H7 (cell line): ENCODE data around the gene LBP. TPM values are rescaled to one million over a fixed set of nuclear protein-coding genes. Genes with fewer than 3 reads are reported as not detected.

ENCODE experiments used
- DNase-seq: peaks from one replicate; pipeline ENCODE4 v3.0.0; 2012
- H3K27me3 ChIP-seq: 2 replicates; pipeline ENCODE4 v1.6.0; 2011; ENCODE audit warnings: mild to moderate bottlenecking, low read length; ENCODE audit not compliant: control insufficient read depth, insufficient read depth
- H3K36me3 ChIP-seq: replicated peaks from 2 replicates; pipeline ENCODE4 v1.5.1; 2011; ENCODE audit warnings: low read length; ENCODE audit not compliant: control insufficient read depth, insufficient read depth
- H3K4me3 ChIP-seq: 2 replicates; pipeline ENCODE4 v1.5.1; 2011; ENCODE audit warnings: low read depth, mild to moderate bottlenecking, control low read depth, low read length, moderate library complexity; ENCODE audit not compliant: insufficient read depth
- total RNA-seq: library from RNA; depleted of rRNA; stranded (reverse); fragments of >200 nt; shearing (Covaris generic); gene quantifications from 2 replicates; pipeline ENCODE4 v1.2.3, GENCODE V29; 2014; rRNA removed

Gene LBP, protein sequence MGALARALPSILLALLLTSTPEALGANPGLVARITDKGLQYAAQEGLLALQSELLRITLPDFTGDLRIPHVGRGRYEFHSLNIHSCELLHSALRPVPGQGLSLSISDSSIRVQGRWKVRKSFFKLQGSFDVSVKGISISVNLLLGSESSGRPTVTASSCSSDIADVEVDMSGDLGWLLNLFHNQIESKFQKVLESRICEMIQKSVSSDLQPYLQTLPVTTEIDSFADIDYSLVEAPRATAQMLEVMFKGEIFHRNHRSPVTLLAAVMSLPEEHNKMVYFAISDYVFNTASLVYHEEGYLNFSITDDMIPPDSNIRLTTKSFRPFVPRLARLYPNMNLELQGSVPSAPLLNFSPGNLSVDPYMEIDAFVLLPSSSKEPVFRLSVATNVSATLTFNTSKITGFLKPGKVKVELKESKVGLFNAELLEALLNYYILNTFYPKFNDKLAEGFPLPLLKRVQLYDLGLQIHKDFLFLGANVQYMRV
- total RNA-seq = 0.21 and 0.33 TPM in 2 replicates

DNA sequence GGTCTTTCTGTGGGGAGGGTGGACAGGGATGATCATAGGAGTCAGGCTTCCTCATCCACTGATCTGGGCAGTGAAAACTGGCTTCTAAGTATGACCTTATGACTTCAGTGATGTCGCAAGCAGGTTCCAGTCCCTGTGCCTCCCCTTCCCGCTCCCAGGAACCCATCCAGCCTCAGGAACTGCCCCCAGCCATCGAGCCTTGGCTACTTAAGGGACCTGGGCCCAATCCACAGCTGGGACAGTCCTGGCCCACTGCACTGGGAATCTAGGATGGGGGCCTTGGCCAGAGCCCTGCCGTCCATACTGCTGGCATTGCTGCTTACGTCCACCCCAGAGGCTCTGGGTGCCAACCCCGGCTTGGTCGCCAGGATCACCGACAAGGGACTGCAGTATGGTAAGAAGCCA lies at the start of gene LBP:
TSS of gene LBP (plus strand) at position 236 of the 405 bp plus-strand sequence. CDS start at position 271, 35 bp downstream.
- H3K27me3 ChIP-seq = no peaks in the 10 kb centered on the region
- no peak within 1 kb of the TSS for H3K4me3 ChIP-seq
- no peaks in the 10 kb centered on the region for H3K36me3 ChIP-seq
- DNase-seq = no peak

DNA sequence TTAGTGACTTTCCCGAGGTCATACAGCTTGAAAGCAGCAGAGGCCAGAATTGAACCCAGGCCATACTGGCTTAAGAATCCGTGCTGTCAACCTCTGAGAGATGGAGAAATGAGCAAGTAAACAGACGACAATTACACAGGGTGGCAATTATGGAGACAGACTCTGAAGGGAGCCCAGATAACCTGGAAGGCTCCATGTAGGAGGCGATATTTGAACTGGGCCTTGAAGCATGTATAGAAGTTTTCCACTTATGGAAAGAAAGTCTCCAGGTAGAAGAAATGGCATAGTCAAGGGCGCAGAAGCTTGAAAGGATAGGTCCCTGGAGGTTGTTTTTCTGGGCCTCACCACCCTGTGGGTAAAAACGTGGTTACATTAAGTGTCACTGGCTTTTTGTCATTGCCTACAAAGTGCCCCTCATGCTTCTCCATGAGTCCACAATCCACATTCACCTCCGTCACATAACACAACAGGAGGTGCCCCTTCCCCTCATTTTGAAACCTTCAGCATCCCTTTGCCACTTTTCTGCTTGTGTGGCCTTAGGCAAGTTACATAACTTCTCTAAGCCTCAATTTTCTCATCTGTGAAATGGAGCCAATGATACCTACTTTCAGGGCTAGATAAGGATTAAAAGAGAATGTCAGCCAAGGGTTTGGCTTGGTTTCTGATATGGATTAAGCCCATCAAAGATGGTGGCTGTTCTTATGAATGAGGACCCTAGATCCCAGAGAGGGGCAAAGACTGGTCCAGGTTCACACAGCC lies 48.2 kb upstream of the LBP start:
- no peaks in the 10 kb centered on the region for H3K27me3 ChIP-seq
- no peak for DNase-seq
- no peaks in the 10 kb centered on the region for H3K36me3 ChIP-seq
- no peak overlapping the region for H3K4me3 ChIP-seq

DNA sequence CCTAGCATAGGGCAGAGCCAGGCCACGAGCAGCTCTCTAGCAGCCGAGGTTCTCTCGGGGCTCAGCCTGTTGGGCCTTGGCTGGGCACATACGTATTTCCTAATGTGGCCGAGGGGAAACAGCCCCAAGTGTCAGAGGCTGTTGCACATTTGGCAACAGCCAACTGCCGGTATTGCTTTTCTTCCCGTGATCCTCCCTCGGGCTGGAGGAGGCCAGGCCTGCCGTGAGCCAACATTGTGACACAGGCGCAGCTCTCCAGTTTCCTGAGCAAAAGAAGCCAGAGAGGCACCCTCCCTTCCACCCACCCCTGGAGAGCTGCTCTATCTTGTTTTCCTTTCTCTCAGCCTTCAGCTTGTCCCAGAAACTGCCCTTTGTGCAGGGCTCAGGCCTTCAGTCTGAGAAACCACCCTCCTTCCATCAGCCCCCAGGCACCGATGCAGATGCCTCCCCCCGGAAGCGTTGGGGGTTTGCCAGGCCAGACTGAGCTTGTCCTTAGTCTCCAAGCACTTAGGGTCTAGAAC lies 47.5 kb upstream of the LBP start:
- DNase-seq = no peak
- no peaks in the 10 kb centered on the region for H3K27me3 ChIP-seq
- H3K4me3 ChIP-seq = no peak overlapping the region
- no peaks in the 10 kb centered on the region for H3K36me3 ChIP-seq

DNA sequence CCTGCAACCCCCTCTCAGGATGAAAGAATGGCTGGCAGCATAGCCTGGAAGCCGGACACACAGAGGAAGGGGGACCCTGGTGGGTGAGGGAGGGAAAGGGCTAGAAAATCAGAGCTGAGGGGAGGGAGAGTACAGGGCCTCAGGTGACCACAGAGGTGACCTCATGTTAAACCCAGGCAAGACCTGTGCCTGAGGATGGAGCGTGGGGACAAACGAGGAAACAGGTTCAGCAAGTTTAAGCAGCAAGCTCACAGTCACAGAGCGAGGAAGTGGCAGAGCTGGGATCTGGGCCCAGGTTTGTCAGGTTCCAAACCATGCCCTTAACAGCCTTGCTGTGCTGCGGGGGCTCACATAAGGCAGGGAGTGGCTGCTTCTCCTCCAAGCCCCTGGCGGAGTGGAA lies 46.3 kb upstream of the LBP start:
- H3K4me3 ChIP-seq = no peak overlapping the region
- DNase-seq = peak; percentile 48
- no peaks in the 10 kb centered on the region for H3K36me3 ChIP-seq
- no peaks in the 10 kb centered on the region for H3K27me3 ChIP-seq

DNA sequence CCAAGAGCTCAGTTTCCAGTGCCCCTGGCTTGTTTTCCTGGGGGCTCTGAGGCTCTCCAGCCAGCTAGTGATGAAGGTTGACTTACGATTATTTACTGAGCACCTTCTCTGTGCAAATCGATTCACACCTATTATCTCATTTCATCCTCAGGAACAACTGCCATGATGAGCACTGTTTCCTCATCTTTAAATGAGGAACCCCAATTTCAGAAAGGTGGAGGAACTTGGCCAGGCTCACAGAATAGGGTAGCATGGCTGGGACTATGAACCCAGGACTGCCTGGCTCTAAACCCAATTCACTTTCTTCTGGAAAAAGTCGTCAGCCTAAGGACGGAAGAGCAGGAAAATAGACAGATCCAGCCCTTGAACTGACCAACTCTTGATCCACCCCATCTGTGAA lies 45.8 kb upstream of the LBP start:
- Histone ChIP-seq H3K36me3 (no peaks in the 10 kb centered on the region), H3K4me3 (no peak overlapping the region), H3K27me3 (no peaks in the 10 kb centered on the region)
- no peak for DNase-seq

DNA sequence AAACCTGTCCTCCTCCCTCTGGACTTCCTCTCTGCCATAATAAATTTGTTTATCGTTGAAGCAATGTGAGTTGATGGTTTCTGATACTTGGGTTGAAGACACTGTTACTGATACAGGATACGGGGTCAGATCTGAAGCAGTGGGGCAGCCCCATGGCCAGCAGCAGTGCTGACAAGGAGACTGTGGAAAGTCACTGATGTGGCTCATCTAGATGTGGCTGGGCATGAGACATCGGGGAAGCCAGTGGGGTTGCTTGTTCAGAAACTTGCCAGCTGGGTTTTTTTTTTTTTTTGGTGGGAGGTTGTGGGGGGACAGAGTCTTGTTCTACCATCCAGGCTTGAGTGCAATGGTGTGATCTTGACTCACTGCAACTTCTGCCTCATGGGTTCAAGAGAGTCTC lies 45.0 kb upstream of the LBP start:
- Histone ChIP-seq H3K27me3 (no peaks in the 10 kb centered on the region), H3K4me3 (no peak overlapping the region), H3K36me3 (no peaks in the 10 kb centered on the region)
- DNase-seq = no peak

DNA sequence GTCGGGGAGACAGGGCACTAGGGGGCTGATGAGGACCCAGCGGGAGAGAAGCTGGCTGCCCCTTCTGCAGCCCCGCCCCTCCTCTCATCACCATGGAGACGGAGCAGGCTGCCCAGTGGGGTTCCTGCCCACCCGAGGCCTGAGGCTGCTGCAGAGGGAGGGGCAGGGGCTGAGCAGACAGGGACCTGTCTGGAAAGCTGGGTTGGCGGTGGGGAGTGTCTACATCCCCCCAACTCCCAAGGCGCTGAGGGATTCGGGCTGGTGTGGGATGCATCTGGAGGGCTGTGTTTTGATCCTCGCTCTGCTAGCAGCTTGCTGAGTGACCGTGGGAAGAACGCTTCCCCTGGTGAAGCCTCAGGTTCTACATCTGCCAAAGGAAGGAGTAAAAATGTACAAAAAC lies 43.5 kb upstream of the LBP start:
- no peaks in the 10 kb centered on the region for H3K36me3 ChIP-seq
- no peak overlapping the region for H3K4me3 ChIP-seq
- peak; percentile 74 for DNase-seq
- no peaks in the 10 kb centered on the region for H3K27me3 ChIP-seq

DNA sequence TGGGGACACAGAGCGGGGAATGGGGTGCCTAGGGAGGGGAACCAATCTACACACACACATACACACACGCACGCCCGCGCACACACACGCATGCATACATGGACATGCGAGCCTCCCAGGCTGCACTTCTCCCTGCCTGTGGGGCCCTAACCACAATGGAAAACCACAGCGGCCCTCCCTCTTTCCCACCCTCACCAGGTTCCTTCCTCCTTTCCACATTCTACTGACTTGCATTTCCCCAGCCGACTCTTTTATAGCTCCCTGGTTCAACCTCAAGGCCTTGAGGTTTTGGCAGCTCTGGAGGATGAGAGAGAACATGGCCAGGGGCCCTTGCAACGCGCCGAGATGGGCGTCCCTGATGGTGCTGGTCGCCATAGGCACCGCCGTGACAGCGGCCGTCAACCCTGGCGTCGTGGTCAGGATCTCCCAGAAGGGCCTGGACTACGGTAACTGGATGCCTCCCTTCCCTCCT lies 42.3 kb upstream of the LBP start, which contains the start of gene BPI:
TSS of gene BPI (plus strand) at position 249 of the 472 bp plus-strand sequence. CDS start at position 317, 68 bp downstream.
- Histone ChIP-seq H3K4me3 (no peak within 1 kb of the TSS), H3K27me3 (no peaks in the 10 kb centered on the region), H3K36me3 (no peaks in the 10 kb centered on the region)
- DNase-seq = no peak

DNA sequence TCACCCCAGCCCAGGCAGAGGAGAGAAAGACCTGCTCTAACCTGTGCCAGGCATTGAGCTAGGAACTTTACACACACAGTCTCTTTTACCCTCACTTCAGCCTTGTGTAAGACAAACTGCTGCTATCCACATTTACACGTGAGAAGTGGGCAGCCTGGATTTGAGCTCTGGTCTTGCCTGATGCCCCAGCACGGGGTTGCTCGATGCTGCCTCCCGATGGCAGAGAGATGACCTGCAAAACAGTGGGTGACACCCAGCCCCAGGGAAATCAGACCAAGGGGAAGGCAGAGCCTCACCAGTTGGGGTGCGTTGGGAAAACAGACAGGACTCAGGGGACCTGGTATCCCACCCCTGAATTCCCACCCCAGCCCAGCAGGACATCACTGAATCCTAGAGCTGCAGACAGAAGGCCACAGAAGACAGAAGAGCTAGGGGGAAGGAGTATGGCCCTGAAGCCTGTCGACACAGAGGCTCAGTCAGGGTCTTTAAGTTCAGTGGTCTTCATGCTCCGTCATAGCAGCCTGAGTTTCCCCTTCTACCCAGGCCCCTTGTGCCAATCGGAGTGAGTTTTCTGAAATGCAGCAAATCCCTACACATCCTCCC lies 41.3 kb upstream of the LBP start:
- peak; percentile 84 for DNase-seq

DNA sequence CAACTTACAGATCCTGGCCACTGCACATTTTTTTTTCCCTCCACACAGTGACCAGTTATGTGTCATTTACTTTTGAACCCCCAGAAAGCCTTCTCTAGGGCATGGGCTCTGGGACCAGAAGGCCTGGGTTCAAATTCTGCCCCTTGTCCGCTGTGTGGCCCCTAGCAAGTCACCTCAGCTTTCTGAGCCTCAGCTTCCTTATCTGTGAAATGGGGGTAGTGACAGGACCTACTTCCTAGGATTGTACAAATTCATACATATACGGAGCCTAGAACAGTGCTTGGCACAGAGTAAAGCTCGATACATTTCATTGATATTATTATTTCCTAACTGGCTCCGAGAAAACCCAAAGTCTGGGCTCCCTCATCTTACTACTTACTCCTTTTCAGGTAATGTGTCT lies 40.7 kb upstream of the LBP start:
- DNase-seq = no peak
- Histone ChIP-seq H3K36me3 (no peaks in the 10 kb centered on the region), H3K4me3 (no peak overlapping the region), H3K27me3 (no peaks in the 10 kb centered on the region)

More for the DNA sequence above, 41.3 kb upstream of the LBP start:
- Histone ChIP-seq H3K4me3 (no peak overlapping the region), H3K27me3 (no peaks in the 10 kb centered on the region), H3K36me3 (no peaks in the 10 kb centered on the region)

DNA sequence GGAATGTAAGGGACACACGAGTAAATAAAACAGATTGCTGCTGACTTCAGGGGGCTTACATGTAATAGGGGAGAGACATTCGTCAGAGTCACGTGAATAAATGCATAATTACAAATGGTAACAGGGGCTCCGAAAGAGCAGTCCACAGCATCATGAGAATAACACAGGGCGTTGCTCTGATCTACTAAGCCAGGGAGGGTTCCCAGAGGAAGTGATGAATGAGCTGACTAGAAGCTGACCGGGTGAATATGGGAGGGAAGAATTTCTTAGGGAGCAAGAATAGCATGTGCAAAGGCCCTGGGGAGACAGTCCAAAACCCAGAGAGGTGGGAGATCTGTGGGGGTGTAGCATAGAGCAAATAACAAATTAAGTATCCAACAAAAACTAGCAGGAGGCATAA lies 39.9 kb upstream of the LBP start:
- H3K36me3 ChIP-seq = no peaks in the 10 kb centered on the region
- no peak for DNase-seq
- no peak overlapping the region for H3K4me3 ChIP-seq
- H3K27me3 ChIP-seq = no peaks in the 10 kb centered on the region

DNA sequence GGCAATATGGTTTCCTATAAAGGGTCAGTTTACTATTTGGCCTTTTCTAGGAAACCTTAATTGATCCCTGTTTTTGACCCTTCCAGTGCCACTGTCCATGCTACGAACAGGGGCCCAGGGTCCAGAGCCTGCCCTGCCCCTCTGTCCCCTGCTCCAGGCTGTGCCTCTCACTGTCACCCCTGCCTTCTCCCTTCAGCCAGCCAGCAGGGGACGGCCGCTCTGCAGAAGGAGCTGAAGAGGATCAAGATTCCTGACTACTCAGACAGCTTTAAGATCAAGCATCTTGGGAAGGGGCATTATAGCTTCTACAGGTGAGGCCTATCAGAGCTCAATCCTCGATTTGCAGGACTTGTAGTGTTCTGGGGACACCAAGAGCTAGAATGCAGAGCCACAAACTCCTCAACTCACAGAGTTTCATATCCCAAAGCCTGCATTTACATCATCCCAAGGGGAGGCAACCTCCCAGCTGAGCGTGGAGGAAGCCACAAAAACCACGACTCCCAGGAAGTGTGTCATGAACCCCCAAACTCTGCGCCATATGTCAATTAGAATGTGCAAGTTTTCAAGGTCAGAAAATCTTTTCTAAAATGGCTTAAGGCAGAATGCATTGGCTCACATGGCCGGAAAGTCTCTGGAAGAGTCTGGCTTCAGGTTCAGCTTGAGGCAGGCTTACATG lies 38.8 kb upstream of the LBP start:
- Histone ChIP-seq H3K27me3 (no peaks in the 10 kb centered on the region), H3K36me3 (no peaks in the 10 kb centered on the region), H3K4me3 (no peak overlapping the region)
- DNase-seq = no peak

DNA sequence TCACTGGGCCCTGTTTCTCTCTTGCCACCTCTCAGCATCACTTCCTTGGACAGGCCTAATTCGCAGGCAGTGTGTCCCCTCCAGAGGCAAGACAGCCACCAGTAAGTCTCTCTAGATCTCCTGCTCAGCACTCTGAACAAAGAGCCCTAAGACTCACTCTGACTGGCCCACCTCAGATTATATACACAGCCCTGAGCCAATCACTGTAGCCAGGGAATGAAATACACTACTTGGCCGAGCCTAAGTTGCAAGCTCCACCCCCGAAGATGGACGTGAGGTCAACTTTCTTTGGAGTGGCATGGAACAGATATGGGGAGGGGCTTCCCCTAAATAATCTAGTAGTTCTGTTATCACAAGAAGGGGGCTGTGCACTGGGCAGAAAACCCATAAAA lies 38.2 kb upstream of the LBP start:
- no peaks in the 10 kb centered on the region for H3K36me3 ChIP-seq
- H3K27me3 ChIP-seq = no peaks in the 10 kb centered on the region
- H3K4me3 ChIP-seq = no peak overlapping the region
- peak; percentile 53 for DNase-seq

DNA sequence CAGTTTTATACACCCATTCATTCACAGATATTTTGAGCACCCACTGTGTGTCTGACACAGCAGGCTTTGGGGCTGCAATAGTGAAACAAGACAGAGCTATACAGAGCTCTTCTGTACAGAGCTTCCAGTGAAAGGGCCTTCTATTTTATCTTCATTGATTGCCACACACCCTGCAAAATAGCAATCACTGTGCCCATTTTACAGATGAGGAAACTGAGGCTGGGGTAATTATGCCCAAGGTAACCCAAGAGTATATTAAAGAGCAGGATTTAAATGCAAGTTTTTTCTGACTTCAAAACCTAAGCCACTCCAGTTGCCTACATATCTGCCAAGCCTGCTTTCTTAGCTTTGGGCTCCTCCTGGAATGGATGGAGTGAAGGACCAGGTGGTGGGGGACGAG lies 37.8 kb upstream of the LBP start:
- no peaks in the 10 kb centered on the region for H3K36me3 ChIP-seq
- no peak for DNase-seq
- no peak overlapping the region for H3K4me3 ChIP-seq

More for the DNA sequence above, 37.8 kb upstream of the LBP start:
- no peaks in the 10 kb centered on the region for H3K27me3 ChIP-seq
